ACC112 (cell line): ENCODE measurements around the gene OXGR1.
"Not testable (repeated sequence)": the region's sequence is repeated elsewhere in the genome, so short reads cannot be mapped to it uniquely, and the experiment has no call there.

Source experiments
- H2AFZ ChIP-seq: fragments of 200-600 bp; sonication (generic); one replicate; pipeline ENCODE4 v1.6.0; 2017; ENCODE audit warnings: antibody characterized with exemption, low read length; ENCODE audit not compliant: unreplicated experiment
- H3K27ac ChIP-seq: fragments of 200-600 bp; sonication (generic); 2 replicates; pipeline ENCODE4 v1.5.1; 2014; ENCODE audit warnings: low read depth, mild to moderate bottlenecking, antibody characterized with exemption, low read length, moderate library complexity
- H3K27me3 ChIP-seq: fragments of 200-600 bp; sonication (generic); 2 replicates; pipeline ENCODE4 v1.6.1; 2014; ENCODE audit warnings: mild to moderate bottlenecking, antibody characterized with exemption, low read length, moderate library complexity, mixed read lengths; ENCODE audit not compliant: insufficient read depth
- H3K36me3 ChIP-seq: fragments of 200-600 bp; sonication (generic); 2 replicates; pipeline ENCODE4 v1.6.1; 2016; ENCODE audit warnings: mild to moderate bottlenecking, antibody characterized with exemption, low read length, moderate library complexity, mixed read lengths; ENCODE audit not compliant: insufficient read depth
- H3K4me1 ChIP-seq: fragments of 200-600 bp; sonication (generic); one replicate; pipeline ENCODE4 v1.6.1; 2016; ENCODE audit warnings: low read length, mixed read lengths; ENCODE audit not compliant: insufficient read depth, unreplicated experiment, control insufficient read depth
- H3K4me3 ChIP-seq: fragments of 200-600 bp; sonication (generic); 2 replicates; pipeline ENCODE4 v1.5.1; 2014; ENCODE audit warnings: mild to moderate bottlenecking, low read depth, low read length
- H3K79me2 ChIP-seq: fragments of 200-600 bp; sonication (generic); one replicate; pipeline ENCODE4 v1.6.0; 2016; ENCODE audit warnings: low read length; ENCODE audit not compliant: control insufficient read depth, unreplicated experiment, insufficient read depth

Gene OXGR1

GRCh38 chr13:96992633-96993032, 1.6 kb downstream of the OXGR1 start:
- Histone ChIP-seq H3K4me3 (no peak overlapping the region), H3K79me2 (no peaks in the 10 kb centered on the region), H3K27me3 (peaks cover 89% of the 10 kb centered on the region), H3K27ac (no peak overlapping the region), H3K36me3 (no peaks in the 10 kb centered on the region), H2AFZ (no peak overlapping the region), H3K4me1 (no peaks in the 10 kb centered on the region)

GRCh38 chr13:96991072-96991471, 3.2 kb downstream of the OXGR1 start:
- Histone ChIP-seq H3K4me1 (no peaks in the 10 kb centered on the region), H3K27ac (no peak overlapping the region), H2AFZ (no peak overlapping the region), H3K27me3 (peaks cover 92% of the 10 kb centered on the region), H3K4me3 (no peak overlapping the region), H3K79me2 (no peaks in the 10 kb centered on the region), H3K36me3 (no peaks in the 10 kb centered on the region)

- Histone ChIP-seq H2AFZ (no peak overlapping the region), H3K36me3 (no peaks in the 10 kb centered on the region), H3K27ac (no peak overlapping the region), H3K4me1 (no peaks in the 10 kb centered on the region), H3K27me3 (peaks cover 79% of the 10 kb centered on the region), H3K4me3 (no peak overlapping the region), H3K79me2 (no peaks in the 10 kb centered on the region)
Measured at GRCh38 chr13:96988441-96988840, 5.8 kb downstream of the OXGR1 start.

- no peaks in the 10 kb centered on the region for H3K4me1 ChIP-seq
- H3K4me3 ChIP-seq, result peak overlapping the region; percentile 9; the same call in 1 of the 2 replicates
- H3K27ac ChIP-seq, result no peak overlapping the region
- H3K27me3 ChIP-seq, result peaks cover 45% of the 10 kb centered on the region
- no peak overlapping the region for H2AFZ ChIP-seq
- H3K36me3 ChIP-seq, result no peaks in the 10 kb centered on the region
- H3K79me2 ChIP-seq, result no peaks in the 10 kb centered on the region
Measured at GRCh38 chr13:96984051-96984508, 10.2 kb downstream of the OXGR1 start.

- Histone ChIP-seq H3K4me1 (no peaks in the 10 kb centered on the region), H3K27ac (no peak overlapping the region), H3K79me2 (no peaks in the 10 kb centered on the region), H3K36me3 (no peaks in the 10 kb centered on the region), H3K4me3 (no peak overlapping the region), H3K27me3 (peaks cover 44% of the 10 kb centered on the region), H2AFZ (no peak overlapping the region)
Measured at GRCh38 chr13:96982672-96983071, 11.6 kb downstream of the OXGR1 start.

- not testable (repeated sequence) for H3K36me3 ChIP-seq, H3K4me1 ChIP-seq, H2AFZ ChIP-seq, H3K27ac ChIP-seq, H3K4me3 ChIP-seq, H3K79me2 ChIP-seq
- peaks cover 33% of the 10 kb centered on the region for H3K27me3 ChIP-seq
Measured at GRCh38 chr13:96979861-96980260, 14.4 kb downstream of the OXGR1 start.

DNA sequence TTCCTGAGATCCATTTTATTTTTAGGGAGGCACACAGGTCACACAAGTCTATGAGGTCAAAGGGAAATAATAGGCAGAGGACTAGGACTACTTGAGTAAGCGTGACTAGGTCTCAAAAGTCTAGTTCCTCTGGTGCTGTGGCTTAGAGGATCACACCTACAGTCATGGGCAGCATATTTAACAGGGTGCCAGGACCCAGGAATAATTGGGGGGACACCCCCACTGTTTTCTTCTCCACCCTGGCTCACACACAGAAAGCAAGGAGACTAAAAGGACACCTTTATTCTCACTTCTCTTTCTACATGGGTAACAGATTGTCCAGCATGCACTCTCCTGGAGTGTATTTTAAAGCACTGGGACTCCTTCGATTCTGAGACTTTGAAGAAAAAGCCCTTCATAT, 26.2 kb downstream of the OXGR1 start:
- H3K36me3 ChIP-seq, result no peaks in the 10 kb centered on the region
- H3K4me1 ChIP-seq, result no peaks in the 10 kb centered on the region
- H3K27ac ChIP-seq, result no peak overlapping the region
- H2AFZ ChIP-seq, result no peak overlapping the region
- H3K27me3 ChIP-seq, result peaks cover 14% of the 10 kb centered on the region; the same call in 1 of the 2 replicates
- H3K4me3 ChIP-seq, result no peak overlapping the region
- H3K79me2 ChIP-seq, result no peaks in the 10 kb centered on the region

DNA sequence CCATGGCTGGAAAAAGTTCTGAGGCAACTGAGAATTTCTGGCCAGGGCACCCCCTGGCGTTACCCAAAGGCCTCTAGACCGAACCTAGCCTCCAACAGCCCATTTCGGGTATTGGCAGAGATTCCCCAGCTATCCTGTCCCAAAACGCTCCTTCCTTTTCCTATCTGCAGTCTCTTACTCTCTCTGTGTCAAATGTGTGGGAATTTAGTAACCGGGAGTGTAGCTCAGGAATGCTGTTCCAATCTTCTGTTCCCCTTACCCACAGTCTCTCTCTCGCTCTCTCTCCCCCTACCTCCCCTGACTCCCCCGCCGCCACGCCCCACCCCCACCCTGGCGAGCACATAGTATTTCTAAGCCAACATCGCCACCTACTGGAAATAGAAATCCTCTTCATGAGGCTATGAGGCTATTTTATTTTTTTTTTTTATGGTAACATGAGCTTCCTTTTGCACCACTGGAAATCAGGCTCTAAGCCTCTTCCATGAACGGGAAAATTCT, 27.0 kb downstream of the OXGR1 start:
- Histone ChIP-seq H3K4me3 (no peak overlapping the region), H3K27ac (no peak overlapping the region), H3K27me3 (0 out of 2 replicates have a peak, but pooled peaks cover 15% of the 10 kb centered on the region), H3K79me2 (no peaks in the 10 kb centered on the region), H3K4me1 (no peaks in the 10 kb centered on the region), H3K36me3 (no peaks in the 10 kb centered on the region), H2AFZ (no peak overlapping the region)

- Histone ChIP-seq H2AFZ (no peak overlapping the region), H3K27ac (no peak overlapping the region), H3K4me1 (no peaks in the 10 kb centered on the region), H3K4me3 (no peak overlapping the region), H3K27me3 (0 out of 2 replicates have a peak, but pooled peaks cover 12% of the 10 kb centered on the region), H3K36me3 (no peaks in the 10 kb centered on the region), H3K79me2 (no peaks in the 10 kb centered on the region)
Measured at GRCh38 chr13:96966415-96967102, 27.7 kb downstream of the OXGR1 start.

- H3K79me2 ChIP-seq, result no peaks in the 10 kb centered on the region
- H3K4me1 ChIP-seq, result no peaks in the 10 kb centered on the region
- H3K36me3 ChIP-seq, result no peaks in the 10 kb centered on the region
- H3K27me3 ChIP-seq, result peaks cover 10% of the 10 kb centered on the region; the same call in 1 of the 2 replicates
- no peak overlapping the region for H3K4me3 ChIP-seq
- no peak overlapping the region for H2AFZ ChIP-seq
- H3K27ac ChIP-seq, result no peak overlapping the region
Measured at GRCh38 chr13:96963786-96964475, 30.3 kb downstream of the OXGR1 start.

DNA sequence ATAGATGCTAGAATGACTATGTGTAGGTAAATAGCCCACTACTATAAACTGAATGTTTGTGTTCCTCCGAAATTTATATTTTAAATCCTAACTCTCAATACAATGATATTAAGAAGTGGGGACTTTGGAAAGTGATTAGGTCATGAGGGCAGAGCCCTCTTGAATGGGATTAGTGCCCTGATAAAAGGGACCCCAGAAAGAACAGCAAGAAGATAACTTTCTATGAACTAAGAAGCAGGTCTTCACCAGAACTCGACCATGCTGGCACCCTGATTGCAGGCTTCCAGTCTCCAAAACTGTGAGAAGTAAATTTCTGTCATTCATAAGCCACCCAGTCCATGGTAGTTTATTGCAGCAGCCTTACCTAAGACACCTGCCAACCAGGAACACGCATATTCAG, 33.9 kb downstream of the OXGR1 start:
- peaks cover 10% of the 10 kb centered on the region; the same call in 1 of the 2 replicates for H3K27me3 ChIP-seq

More for the DNA sequence above, 33.9 kb downstream of the OXGR1 start:
- Histone ChIP-seq H3K27ac (no peak overlapping the region), H3K4me1 (no peaks in the 10 kb centered on the region), H3K4me3 (no peak overlapping the region), H3K79me2 (no peaks in the 10 kb centered on the region), H2AFZ (no peak overlapping the region), H3K36me3 (no peaks in the 10 kb centered on the region)
